GM18517 (cell line): ENCODE data around the gene NINJ1.

Source experiments
- ATAC-seq: cut with Tn5 transposase; IDR thresholded peaks from one replicate; pipeline ENCODE4 v1.9.1; 2021; ENCODE audit warnings: mild to moderate bottlenecking, moderate library complexity; ENCODE audit not compliant: unreplicated experiment

Gene NINJ1

GRCh38 chr9:93090091-93090655, 43.9 kb downstream of the NINJ1 start:
- ATAC-seq = no peak

- no peak for ATAC-seq
Measured at GRCh38 chr9:93089481-93089991, 44.5 kb downstream of the NINJ1 start.

GRCh38 chr9:93089024-93089423, 45.0 kb downstream of the NINJ1 start:
- no peak for ATAC-seq

GRCh38 chr9:93088656-93089015, 45.4 kb downstream of the NINJ1 start:
- ATAC-seq = no peak

GRCh38 chr9:93087971-93088655, 45.9 kb downstream of the NINJ1 start:
- ATAC-seq = no peak

- ATAC-seq = no peak
Measured at GRCh38 chr9:93086447-93087224, 47.4 kb downstream of the NINJ1 start.

GRCh38 chr9:93085676-93086075, 48.4 kb downstream of the NINJ1 start:
- no peak for ATAC-seq

- ATAC-seq = no peak
Measured at GRCh38 chr9:93084471-93084881, 49.6 kb downstream of the NINJ1 start.

GRCh38 chr9:93083592-93084470, 50.2 kb downstream of the NINJ1 start:
- ATAC-seq = no peak

GRCh38 chr9:93082841-93083411, 51.1 kb downstream of the NINJ1 start:
- ATAC-seq = no peak

- ATAC-seq = no peak
Measured at GRCh38 chr9:93081931-93082330, 52.1 kb downstream of the NINJ1 start.

- no peak for ATAC-seq
Measured at GRCh38 chr9:93081081-93081529, 52.9 kb downstream of the NINJ1 start.

- ATAC-seq = no peak
Measured at GRCh38 chr9:93080406-93080805, 53.6 kb downstream of the NINJ1 start.

- no peak for ATAC-seq
Measured at GRCh38 chr9:93079371-93079770, 54.7 kb downstream of the NINJ1 start.

- ATAC-seq = no peak
Measured at GRCh38 chr9:93077811-93078210, 56.2 kb downstream of the NINJ1 start.

GRCh38 chr9:93077367-93077766, 56.7 kb downstream of the NINJ1 start:
- no peak for ATAC-seq

- ATAC-seq = no peak
Measured at GRCh38 chr9:93076792-93077128, 57.3 kb downstream of the NINJ1 start.

GRCh38 chr9:93076101-93076791, 57.8 kb downstream of the NINJ1 start:
- ATAC-seq = no peak

- ATAC-seq = no peak
Measured at GRCh38 chr9:93072383-93072795, 61.7 kb downstream of the NINJ1 start.
